Ramos (cell line): ENCODE results near the gene LIPT2.
"Not testable (repeated sequence)": the region's sequence is repeated elsewhere in the genome, so short reads cannot be mapped to it uniquely, and the experiment has no call there.

ENCODE experiments used
- in situ Hi-C: fragments of 300-500 bp; cut with MboI; formaldehyde crosslinking; loops from one replicate; pipeline ENCODE4 v1.14.3; 2022; ENCODE audit warnings: low sequenced_read_pairs; ENCODE audit not compliant: unreplicated experiment

LIPT2 gene

DNA sequence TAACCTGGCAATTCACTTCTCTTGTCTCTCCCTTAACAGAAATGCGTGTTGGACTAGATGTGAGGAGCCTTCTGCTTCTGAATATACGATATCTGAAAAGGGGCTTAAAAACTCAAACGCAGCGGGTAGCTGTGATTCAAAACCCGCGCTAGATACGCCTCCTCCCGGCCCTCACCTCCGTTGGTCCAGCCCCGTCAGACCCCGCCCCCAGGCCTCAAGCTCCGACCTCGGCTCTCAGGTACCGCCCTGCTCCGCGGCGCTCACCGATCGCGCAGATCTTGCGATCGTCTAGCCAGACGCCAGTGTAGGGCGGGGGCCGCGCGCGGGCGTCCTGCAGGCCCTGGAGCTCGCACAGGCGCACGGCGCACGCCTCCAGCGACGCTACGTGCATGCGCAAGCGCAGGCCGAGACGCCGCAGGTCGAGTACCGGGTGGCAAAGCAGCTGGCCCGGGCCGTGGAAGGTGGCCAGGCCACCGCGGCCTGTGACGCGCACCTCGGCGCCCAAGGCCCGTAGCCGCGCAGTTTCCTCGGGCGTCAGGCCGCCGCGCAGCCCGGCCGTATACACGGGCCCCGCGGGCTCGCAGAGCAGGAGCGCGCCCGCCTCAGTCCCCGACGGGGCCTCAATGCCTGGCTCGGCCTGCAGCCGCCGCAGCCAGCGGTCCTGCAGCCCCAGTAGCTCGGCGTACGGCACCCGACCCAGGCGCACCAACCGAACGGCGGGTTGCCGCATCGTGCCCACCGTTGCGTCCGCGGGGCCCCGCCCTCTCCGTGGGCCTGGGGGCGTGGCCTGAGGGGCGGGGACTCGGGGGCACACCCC lies at the start of gene LIPT2:
LIPT2 (minus strand) TSS at position 751 of the 817 bp plus-strand sequence; CDS start at position 730, 21 bp downstream.
- in situ Hi-C loops: no loop called here

DNA sequence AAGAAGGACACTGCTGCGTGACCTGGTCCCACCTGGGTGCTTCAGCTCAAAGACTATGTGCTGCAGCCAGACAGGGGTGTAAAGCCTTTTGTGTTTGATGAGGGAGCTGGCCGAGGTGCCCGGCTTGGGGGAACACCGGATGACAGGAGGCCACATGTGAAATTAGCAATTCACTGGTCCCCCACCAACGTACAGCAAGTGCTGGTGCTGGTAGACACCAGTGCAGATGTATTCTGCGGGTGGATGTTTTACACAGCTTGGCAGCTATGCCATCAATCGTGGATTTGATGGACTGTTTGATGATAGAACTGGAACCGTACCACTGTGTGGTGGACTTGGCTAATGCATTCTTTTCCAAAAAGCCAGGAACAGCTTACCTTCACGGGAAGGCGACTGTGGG lies 47.9 kb upstream of the LIPT2 start:
- in situ Hi-C loops: no loop called here

DNA sequence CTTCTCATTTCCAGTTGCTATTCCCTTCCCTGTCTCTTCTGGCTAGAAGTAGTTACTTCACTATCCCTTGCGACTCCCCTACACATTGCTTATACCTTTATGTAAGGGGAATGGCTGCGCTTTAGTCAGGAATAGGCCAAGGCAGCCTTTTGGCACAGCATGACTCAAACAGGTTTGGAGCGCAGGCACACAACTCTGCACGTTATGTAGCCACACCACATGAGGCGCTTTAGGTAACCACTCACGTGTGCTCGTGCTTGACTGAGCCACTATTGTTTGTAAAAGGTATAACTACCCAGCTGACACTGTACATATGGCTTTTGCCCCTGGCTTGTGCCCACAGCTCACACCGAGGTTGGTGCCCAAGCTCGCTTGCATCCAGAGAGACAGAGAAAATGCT lies 46.7 kb upstream of the LIPT2 start:
- in situ Hi-C loops: no loop called here

DNA sequence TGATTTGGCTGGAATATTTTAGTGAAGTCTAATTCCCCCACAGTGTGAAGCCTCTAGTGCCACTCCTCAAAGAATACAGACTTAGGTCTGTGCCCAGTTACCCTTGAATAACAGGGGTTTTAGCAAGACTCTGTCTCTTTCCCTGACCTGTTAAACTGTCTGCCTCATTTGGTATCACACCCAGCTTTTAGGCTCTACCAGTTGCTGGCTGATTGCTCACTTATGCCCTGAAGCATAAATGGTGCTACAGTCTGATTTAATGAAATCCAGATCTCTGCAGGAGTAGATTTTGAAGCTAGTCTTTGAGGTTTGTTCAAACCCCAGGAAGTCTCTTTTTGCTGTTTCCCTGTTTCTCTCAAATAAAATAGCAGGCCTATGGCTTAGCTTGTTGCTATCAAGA lies 45.2 kb upstream of the LIPT2 start:
- in situ Hi-C loops: no loop called here

DNA sequence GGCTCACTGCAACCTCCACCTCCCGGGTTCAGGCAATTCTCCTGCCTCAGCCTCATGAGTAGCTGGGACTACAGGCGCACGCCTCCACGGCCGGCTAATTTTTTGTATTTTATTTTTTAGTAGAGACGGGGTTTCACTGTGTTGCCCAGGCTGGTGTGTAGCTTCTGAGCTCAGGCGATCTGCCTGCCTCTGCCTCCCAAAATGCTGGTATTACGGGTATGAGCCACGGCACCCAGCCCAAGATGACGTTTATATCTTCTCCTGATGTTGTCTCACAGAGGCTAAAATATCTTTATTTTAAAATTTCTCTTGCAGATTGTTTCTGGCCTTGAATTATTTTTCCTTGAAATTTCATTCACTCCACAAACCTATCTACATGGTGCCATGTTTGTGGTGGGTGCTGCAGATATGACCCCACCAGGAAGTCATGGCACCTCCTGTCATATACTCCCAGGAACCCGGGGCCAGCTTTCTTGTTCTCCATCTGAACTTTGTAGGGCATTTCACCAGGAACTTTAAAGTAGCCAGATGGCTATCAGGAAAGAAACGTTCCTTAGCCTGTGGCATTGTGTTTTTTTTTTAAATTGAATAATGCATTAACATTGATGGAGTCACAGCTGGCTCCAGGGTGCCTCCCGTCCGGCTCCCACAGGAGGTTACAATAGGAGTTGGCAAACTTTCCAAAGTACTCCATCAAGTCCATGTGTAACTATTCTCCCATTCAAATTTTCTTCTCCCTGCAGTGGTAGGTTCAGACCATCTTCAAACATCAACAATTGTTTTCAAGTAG lies 42.0 kb upstream of the LIPT2 start:
- in situ Hi-C loops: no loop called here

DNA sequence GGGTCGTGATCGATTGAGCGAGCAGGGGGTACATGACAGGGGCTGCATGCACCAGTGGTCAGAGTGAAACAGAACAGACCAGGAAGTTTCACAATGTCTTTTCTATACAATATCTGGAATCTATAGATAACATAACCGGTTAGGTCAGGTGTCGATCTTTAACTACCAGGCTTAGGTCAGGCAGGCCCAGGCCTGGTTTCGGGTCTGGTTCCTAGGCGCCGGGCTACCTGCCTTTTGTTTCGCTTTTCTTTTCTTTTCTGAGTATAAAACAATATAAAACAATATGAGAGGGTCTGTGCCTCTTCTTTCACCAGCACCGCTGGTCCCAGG lies 41.4 kb upstream of the LIPT2 start:
- in situ Hi-C loops: not testable (repeated sequence)

DNA sequence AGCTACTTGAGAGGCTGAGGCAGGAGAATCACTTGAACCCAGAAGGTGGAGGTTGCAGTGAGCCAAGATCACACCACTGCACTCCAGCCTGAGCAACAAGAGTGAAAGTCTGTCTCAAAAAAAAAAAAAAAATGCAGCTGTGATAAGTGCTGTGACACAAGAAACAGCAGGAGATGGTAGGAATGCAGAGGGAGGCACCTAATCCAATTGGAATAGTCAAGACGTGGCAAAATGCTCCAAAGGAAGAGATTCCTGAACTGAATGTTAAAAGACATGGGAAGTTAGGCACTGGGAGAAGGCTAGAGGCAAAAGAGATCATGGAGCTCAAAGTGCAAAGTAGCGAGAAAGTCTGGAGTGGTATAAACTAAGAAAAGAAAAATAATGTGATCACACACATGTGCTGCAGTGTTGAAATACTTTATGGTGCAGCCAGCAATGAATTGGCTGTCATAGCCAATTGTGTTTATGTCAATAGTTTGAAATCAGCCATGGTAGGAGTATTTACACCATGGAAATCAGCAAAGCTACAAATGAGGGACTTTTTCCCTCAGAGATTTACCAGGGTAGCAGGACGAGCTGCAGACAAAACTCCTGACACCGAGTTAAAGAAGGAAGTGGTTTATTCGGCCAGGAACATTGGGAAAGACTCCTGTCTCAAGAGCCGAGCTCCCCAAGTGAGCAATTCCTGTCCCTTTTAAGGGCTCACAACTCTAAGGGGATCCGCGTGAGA lies 40.9 kb upstream of the LIPT2 start:
- in situ Hi-C loops: no loop called here

DNA sequence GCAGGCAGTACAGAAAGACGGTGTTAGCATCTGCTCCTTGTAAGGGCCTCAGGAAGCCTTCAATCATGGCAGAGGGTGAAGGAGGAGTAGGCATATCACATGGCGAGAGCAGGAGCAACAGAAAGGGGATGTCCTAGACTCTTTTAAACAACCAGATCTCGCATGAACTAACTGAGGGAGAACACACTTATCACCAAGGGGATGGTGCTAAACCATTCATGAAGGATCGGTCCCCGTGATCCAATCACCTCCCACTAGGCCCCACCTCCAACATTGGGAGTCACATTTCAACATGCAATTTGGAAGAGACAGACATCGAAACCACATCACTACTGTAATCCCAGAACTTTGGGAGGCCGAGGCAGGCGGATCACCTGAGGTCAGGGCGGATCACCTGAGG lies 39.9 kb upstream of the LIPT2 start:
- in situ Hi-C loops: no loop called here

DNA sequence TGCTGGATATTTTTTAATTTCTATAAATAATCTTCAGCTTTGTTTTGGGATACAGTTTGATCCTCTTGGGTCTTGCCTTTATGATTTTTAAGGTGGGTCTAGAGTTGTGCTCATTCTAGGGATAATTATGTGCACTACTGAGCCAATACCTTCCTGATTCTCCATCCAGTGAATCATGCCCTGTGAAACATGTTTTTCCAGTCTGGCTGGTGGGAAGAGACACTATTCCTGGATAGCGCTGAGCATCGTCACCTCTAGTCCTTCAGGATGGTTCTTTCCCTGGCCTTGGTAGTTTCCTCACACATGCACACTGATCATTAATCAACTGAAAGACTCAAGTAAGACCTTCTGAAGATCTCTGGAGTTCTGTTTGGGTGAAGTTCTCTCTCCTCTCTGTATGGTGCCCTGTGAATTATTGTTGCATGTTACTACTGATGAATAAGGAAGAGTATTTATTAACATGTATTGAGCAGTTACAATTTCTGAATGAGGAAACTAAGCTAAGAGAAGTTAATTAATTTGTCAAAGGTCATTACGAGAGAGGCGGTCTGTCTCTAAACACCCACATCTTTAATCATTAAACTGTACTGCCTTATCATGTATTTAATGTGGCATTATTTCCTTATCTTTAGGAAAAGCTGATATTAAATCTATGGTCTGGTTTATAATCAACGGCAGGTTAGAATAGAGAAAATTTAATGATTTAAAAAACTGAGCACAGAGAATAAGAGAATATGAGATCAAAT lies 39.1 kb upstream of the LIPT2 start:
- in situ Hi-C loops: no loop called here

DNA sequence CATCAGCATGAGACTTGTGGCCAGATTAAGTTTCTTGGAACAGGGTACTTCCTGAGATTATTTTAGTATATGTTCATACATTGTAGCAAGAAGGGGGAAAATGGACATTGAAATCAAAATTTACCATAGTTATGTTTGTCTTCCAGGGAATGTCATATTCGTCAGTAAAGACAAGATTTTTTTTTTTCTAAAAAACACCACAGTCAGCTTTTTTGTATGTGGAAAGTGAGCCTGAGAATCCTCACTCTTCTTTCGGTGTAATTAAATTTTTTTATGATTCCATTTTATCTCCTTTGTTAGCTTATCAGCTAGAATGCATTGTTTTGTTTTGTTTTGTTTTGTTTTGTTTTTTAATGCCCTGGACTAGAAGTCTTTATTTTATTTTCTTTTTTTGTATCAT lies 31.5 kb upstream of the LIPT2 start:
- in situ Hi-C loops: no loop called here

DNA sequence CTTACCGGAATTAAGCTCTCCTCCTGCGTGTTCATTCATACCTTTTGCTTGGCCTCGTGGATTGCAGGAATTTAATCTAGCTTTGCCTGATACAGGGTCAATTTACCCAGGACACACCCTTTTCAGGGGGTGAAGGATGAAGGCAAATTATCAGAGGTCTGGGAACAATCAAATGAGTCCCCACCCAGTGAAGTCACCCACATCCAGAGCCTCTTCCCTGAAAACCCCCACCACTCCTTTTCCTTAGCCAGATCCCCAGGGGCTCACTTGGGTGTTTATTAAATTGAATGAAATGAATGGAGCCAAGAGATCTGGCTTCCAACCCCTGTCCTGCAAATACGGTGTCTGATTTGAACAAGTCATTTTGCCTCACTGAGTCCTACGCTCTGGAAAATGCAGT lies 31.0 kb upstream of the LIPT2 start:
- in situ Hi-C loops: no loop called here

DNA sequence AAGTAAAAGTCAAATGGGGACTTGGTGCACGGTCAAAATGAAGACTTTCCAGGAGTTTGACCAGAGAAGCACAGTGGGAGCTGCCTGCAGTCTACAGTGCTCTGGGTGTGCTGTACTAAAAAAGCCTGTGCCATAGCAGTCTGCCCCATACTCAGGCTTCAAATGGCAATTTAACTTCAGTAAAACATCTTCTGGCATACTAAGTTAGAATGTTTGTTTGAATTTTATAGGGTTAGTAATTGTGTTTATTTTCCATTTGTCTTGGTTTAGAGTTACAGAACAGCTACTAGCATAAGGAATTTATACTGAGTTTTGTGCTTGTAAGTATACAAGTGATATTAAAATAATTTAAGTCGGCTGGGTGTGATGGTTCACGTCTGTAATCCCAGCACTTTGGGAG lies 29.3 kb upstream of the LIPT2 start:
- in situ Hi-C loops: no loop called here

DNA sequence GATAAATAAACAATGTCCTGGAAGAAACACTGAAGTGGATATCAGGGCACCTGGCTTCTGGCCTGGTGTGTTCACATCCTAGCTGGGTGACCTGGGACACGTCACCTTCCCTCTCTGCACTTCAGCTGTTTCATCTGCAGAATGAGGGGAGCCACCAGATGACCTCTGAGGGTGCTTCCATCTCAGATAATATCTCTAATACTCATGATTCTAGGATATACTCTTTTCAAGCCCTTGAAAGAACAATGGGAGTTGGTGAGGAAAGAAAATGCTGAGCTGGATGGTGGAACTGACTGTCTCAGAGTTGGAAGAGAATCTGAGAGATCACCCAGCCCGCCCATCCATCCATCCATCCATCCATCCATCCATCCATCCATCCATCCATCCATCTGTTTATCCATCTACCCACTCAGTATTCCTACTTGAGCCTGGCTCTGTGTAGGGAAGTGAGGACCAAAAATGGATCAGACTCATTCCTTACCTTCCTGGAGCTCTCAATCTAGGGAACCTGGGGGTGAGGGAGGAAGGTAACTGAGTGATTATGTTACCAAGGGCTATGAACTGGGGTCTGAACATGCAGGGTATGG lies 28.2 kb upstream of the LIPT2 start:
- in situ Hi-C loops: no loop called here

DNA sequence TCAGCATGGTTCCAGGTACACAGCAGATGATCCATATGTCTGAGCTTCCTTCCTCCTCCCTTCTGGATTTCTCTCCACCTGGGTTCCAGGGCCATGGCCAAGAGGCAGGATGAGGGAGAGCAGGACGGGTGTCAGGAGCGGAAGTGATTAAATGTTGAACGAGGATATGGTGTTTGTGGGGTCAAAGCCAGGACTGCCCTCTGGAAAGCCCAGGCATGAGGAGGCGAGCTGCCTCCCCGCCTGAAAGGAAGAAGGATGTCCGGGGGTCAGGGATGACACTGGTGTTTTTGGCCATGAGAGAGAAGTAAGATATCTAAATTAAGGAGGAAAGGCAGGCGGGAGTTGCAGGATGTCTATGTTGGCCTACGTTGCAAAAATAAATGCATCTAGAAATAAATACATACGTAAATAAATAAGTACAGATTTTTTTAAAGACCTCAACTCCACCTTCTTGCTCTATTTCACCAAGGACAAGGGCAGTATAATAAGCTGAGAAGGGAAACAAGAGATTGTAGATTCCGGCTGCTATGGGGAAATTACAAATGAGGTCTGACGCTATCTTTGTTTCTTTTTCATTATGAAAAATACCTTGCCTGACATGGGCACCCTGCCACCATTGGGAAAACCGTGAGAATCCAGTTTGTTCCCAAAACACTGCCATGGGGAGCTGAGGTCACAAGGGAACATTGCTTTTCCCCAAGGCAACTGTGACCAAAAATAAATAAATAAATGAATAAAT lies 27.6 kb upstream of the LIPT2 start:
- in situ Hi-C loops: no loop called here

DNA sequence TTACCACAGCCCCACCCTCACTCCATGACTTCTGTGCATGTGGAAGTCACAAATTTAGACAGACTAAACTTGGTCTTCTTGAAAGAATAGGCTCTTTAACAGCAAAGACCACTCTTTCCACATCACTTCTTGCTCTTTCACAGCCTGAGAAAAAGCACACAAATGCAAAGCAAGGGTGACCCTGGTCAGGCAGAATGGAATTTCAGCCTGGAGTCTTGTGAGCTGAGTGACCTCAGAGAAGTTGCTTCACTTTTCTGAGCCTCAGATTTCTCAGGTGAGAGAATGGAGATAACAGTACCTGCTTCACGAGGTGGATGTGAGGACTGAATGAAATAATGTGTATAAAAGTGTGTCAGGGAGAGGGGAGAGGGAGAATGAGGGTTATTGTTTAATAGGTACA lies 26.8 kb upstream of the LIPT2 start:
- in situ Hi-C loops: no loop called here

DNA sequence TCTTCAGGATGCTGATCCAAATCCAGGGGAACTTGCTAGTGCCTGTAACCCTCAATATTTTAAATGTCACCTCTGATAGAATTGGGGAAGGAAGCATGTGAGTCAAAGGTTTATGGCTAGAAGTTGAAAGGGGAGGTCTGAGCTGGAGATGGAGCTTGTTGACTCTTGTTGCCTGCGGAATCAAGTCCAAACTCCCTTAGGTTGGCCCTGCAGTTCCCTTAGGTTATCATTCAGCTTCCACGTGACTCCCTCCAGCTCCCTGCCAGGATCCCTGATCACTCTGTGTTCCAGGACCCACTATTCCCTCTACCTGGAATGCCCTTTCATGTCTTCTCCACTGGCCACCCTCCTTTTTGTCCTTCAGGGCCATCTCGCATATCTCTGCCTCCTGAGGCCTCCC lies 26.2 kb upstream of the LIPT2 start:
- in situ Hi-C loops: no loop called here

DNA sequence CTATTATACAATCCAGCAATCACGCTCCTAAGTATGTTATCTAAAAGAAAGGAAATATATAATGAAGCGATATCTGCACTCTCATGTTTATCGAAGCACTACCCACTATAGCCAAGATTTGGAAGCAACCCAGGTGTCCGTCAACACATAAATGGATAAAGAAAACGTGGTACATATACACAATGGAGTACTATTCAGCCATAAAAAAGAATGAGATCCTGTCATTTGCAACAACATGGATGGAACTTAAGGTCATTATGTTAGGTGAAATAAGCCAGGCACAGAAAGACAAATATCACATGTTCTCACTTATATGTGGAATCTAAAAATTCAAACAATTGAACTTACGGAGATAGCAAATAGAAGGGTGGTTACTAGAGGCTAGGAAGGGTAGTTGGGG lies 24.1 kb upstream of the LIPT2 start:
- in situ Hi-C loops: not testable (repeated sequence)

DNA sequence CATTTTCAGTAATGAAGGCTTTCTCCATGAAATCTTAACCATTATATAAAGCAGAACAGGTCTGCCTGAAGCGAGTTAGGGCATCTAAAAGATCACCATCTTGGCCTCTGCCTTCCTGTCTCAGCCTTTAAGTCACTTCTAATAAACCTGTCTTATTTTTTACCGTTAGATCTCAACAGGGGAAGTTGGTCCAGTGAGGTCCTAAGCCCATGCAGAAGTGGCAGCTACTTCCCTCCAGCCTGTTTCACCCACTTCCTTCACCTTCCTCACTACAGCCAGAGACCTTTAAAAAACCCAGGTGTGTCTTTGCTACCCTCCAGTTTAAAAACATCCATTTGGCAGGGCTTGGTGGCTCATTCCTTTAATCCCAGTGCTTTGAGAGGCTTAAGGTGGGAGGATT lies 14.1 kb upstream of the LIPT2 start:
- in situ Hi-C loops: no loop called here

DNA sequence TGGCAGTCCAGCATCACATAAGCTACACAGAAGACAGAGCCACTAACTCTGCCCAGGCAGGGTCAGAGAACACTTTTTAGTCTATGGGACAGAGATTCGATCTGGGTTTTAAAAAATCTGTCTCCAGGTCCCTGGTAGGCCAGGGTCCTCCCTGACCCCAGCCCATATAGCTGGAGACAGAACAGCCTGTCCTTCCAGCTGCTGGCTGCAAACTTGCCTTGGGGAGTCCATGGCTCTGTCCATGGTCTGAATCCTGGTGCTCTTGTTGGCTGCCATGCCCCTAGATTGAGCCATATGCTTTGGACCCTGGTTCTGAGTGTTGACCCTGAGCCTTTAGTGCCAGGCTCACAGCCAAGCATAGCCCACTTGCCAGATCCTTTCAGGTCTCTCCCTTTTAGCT lies 13.3 kb upstream of the LIPT2 start:
- in situ Hi-C loops: no loop called here
